Measurements from ENCODE around the gene ZAR1.
A peak's percentile ranks its signal among the peaks of the same experiment; 100 is the strongest.

The ZAR1 gene

DNA sequence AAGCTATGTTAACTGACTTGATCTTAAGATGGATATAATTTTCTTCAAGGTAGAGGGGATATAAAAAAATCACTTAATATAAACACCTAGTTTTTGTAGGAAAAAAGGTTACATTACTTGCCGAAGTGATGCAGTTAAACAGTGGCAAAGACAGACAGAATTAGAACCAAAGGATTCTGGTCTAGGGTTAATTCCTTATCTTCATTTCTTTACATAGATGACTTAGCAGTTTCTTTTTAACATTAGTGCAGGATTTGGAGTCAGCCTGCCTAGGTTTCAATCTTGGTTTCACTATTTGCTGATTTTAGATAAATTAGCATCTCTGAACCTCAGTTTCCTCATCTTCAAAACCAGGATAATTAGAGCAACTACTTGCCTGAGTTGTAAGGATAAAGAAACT, 14.3 kb downstream of the ZAR1 start:
- no peak for DNase-seq (ENCODE audit: low read depth, low spot score)
- POLR2A ChIA-PET: no interaction called here
- CTCF ChIA-PET: interaction anchor here (1.7 kb wide), 1 partner anchor 42 kb away, joined by 5 read pairs; no protein-coding TSS in a partner anchor
- TF ChIP-seq CTCF (IDR thresholded peaks at IDR 0.05; ENCODE audit: insufficient read depth, low read length, missing control alignments): no peak
- no peak overlapping the region for H3K4me3 ChIP-seq (ENCODE audit: low read depth, low read length)

- no peak for DNase-seq (ENCODE audit: low read depth, low spot score)
- H3K4me3 ChIP-seq (ENCODE audit: low read depth, low read length): no peak overlapping the region
- ChIA-PET CTCF (no interaction called here), POLR2A (no interaction called here)
- no peak for TF ChIP-seq CTCF (IDR thresholded peaks at IDR 0.05; ENCODE audit: insufficient read depth, low read length, missing control alignments)
Observed at GRCh38 chr4:48506716-48507115, 16.7 kb downstream of the ZAR1 start.

GRCh38 chr4:48509543-48509942, 19.5 kb downstream of the ZAR1 start:
- ChIA-PET POLR2A (no interaction called here), CTCF (no interaction called here)
- TF ChIP-seq CTCF (IDR thresholded peaks at IDR 0.05; ENCODE audit: insufficient read depth, low read length, missing control alignments): no peak
- H3K4me3 ChIP-seq (ENCODE audit: low read depth, low read length): no peak overlapping the region
- DNase-seq (ENCODE audit: low read depth, low spot score): peak; percentile 2

DNA sequence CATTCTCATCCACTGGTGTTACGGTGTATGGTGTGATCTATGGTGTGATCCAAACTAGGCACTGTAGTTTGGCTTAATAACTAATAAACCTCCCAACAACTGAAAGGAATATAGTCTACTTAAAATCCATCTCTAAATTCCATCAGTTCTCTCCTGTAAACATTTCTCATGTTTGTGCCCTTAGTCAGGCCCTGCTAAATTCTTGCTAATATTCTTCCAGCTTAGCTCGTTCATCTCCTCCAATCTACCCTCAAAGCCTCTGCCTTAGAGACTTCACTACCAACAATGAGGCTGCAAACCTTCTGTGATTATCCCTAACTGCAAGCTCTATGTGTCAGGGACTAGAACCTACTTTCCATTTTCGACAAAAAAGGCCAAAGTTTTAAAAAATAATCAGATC, 28.1 kb downstream of the ZAR1 start:
- TF ChIP-seq CTCF (IDR thresholded peaks at IDR 0.05; ENCODE audit: insufficient read depth, low read length, missing control alignments): no peak
- H3K4me3 ChIP-seq (ENCODE audit: low read depth, low read length): no peak overlapping the region
- ChIA-PET POLR2A (no interaction called here), CTCF (no interaction called here)
- peak; percentile 3 for DNase-seq (ENCODE audit: low read depth, low spot score)

- no peak for DNase-seq (ENCODE audit: low read depth, low spot score)
- ChIA-PET CTCF (interaction anchor here (0.9 to 2.0 kb wide), 5 partner anchors 11 to 20 kb away, joined by 3 to 6 read pairs (median 3); no protein-coding TSS in a partner anchor), POLR2A (no interaction called here)
- H3K4me3 ChIP-seq (ENCODE audit: low read depth, low read length): no peak overlapping the region
- no peak for TF ChIP-seq CTCF (IDR thresholded peaks at IDR 0.05; ENCODE audit: insufficient read depth, low read length, missing control alignments)
Observed at GRCh38 chr4:48526406-48526805, 36.4 kb downstream of the ZAR1 start.

DNA sequence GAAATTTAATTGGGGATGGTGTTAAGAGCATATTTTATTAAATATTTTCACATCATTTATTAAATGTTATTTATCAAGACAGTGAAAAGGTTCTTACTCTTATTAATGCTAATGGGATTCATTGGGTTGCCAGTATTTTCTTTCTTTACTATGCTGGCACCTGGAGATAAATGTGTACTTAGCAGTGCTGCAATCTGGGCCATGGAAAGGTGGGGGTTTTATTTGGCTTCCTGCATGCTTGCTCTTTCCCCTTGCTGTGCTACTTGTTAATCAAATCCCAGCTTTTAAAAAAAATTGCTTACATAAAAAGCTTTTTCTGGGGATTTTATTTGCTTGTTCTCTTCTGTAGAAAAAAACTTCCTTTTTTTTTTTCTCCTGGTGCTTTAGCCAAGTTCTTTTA, 48.3 kb downstream of the ZAR1 start:
- H3K4me3 ChIP-seq (ENCODE audit: low read depth, low read length): no peak overlapping the region
- DNase-seq (ENCODE audit: low read depth, low spot score): no peak
- CTCF ChIA-PET: interaction anchor here (1.6 to 2.8 kb wide), 2 partner anchors 8 to 12 kb away, joined by 5 to 15 read pairs; no protein-coding TSS in a partner anchor
- POLR2A ChIA-PET: no interaction called here
- TF ChIP-seq CTCF (IDR thresholded peaks at IDR 0.05; ENCODE audit: insufficient read depth, low read length, missing control alignments): no peak

All from AG04449 (cell line).